Skeletal muscle satellite cell (primary cell): ENCODE data around the gene IKZF2.

ENCODE experiments used
- H3K27me3 ChIP-seq: 2 replicates; pipeline ENCODE4 v1.7.0; 2013; ENCODE audit warnings: low read length; ENCODE audit not compliant: control insufficient read depth, insufficient read depth
- H3K36me3 ChIP-seq: 2 replicates; pipeline ENCODE4 v1.7.0; 2013; ENCODE audit warnings: mild to moderate bottlenecking, control low read depth, low read length; ENCODE audit not compliant: insufficient read depth
- H3K4me1 ChIP-seq: 2 replicates; pipeline ENCODE4 v1.7.0; 2013; ENCODE audit warnings: low read length; ENCODE audit not compliant: control insufficient read depth, insufficient read depth
- H3K4me2 ChIP-seq: 2 replicates; pipeline ENCODE4 v1.7.0; 2013; ENCODE audit warnings: mild to moderate bottlenecking, low read length
- H3K4me3 ChIP-seq: 2 replicates; pipeline ENCODE4 v1.7.0; 2013; ENCODE audit warnings: low read length
- H3K9ac ChIP-seq: 2 replicates; pipeline ENCODE4 v1.7.0; 2013; ENCODE audit warnings: mild to moderate bottlenecking, low read depth, low read length, moderate library complexity
- H3K9me3 ChIP-seq: replicated peaks from 2 replicates; pipeline ENCODE4 v1.7.0; 2013; ENCODE audit warnings: mild to moderate bottlenecking, control low read depth, low read length

The IKZF2 gene

GRCh38 chr2:213089438-213089837 is 62.0 kb downstream of the IKZF2 start:
- Histone ChIP-seq H3K27me3 (no peaks in the 10 kb centered on the region), H3K9me3 (no peaks in the 10 kb centered on the region), H3K36me3 (peaks cover 12% of the 10 kb centered on the region), H3K4me1 (peaks cover 27% of the 10 kb centered on the region), H3K9ac (no peak overlapping the region), H3K4me2 (no peak overlapping the region), H3K4me3 (no peak overlapping the region)

GRCh38 chr2:213087040-213087439 is 64.4 kb downstream of the IKZF2 start:
- Histone ChIP-seq H3K4me1 (peaks cover 27% of the 10 kb centered on the region), H3K27me3 (no peaks in the 10 kb centered on the region), H3K36me3 (peaks cover 12% of the 10 kb centered on the region), H3K9ac (no peak overlapping the region), H3K4me2 (no peak overlapping the region), H3K9me3 (no peaks in the 10 kb centered on the region), H3K4me3 (no peak overlapping the region)

GRCh38 chr2:213086571-213086970 is 64.8 kb downstream of the IKZF2 start:
- no peak overlapping the region for H3K9ac ChIP-seq
- H3K27me3 ChIP-seq, result no peaks in the 10 kb centered on the region
- no peaks in the 10 kb centered on the region for H3K9me3 ChIP-seq
- no peak overlapping the region for H3K4me2 ChIP-seq
- peaks cover 27% of the 10 kb centered on the region for H3K4me1 ChIP-seq
- no peak overlapping the region for H3K4me3 ChIP-seq
- H3K36me3 ChIP-seq, result peaks cover 12% of the 10 kb centered on the region

- Histone ChIP-seq H3K4me1 (peaks cover 27% of the 10 kb centered on the region), H3K9me3 (no peaks in the 10 kb centered on the region), H3K36me3 (peaks cover 9% of the 10 kb centered on the region), H3K27me3 (no peaks in the 10 kb centered on the region), H3K4me2 (no peak overlapping the region), H3K4me3 (no peak overlapping the region), H3K9ac (no peak overlapping the region)
Measured at GRCh38 chr2:213086050-213086449, 65.4 kb downstream of the IKZF2 start.

- H3K4me1 ChIP-seq, result peaks cover 27% of the 10 kb centered on the region
- no peaks in the 10 kb centered on the region for H3K27me3 ChIP-seq
- H3K36me3 ChIP-seq, result peaks cover 9% of the 10 kb centered on the region
- H3K9me3 ChIP-seq, result no peaks in the 10 kb centered on the region
- no peak overlapping the region for H3K9ac ChIP-seq
- H3K4me2 ChIP-seq, result no peak overlapping the region
- H3K4me3 ChIP-seq, result no peak overlapping the region
Measured at GRCh38 chr2:213085538-213085937, 65.9 kb downstream of the IKZF2 start.

- no peaks in the 10 kb centered on the region for H3K27me3 ChIP-seq
- H3K4me1 ChIP-seq, result peaks cover 17% of the 10 kb centered on the region
- H3K4me2 ChIP-seq, result no peak overlapping the region
Measured at GRCh38 chr2:213084261-213084660, 67.2 kb downstream of the IKZF2 start.

GRCh38 chr2:213080969-213081617 is 70.3 kb downstream of the IKZF2 start:
- H3K4me2 ChIP-seq, result no peak overlapping the region
- H3K27me3 ChIP-seq, result no peaks in the 10 kb centered on the region

More at GRCh38 chr2:213084261-213084660, 67.2 kb downstream of the IKZF2 start:
- H3K9me3 ChIP-seq, result no peaks in the 10 kb centered on the region
- H3K4me3 ChIP-seq, result no peak overlapping the region
- peaks cover 5% of the 10 kb centered on the region for H3K36me3 ChIP-seq
- no peak overlapping the region for H3K9ac ChIP-seq

GRCh38 chr2:213079756-213080155 is 71.7 kb downstream of the IKZF2 start:
- H3K4me1 ChIP-seq, result no peaks in the 10 kb centered on the region
- no peaks in the 10 kb centered on the region for H3K27me3 ChIP-seq
- H3K4me2 ChIP-seq, result no peak overlapping the region
- H3K9ac ChIP-seq, result no peak overlapping the region
- no peaks in the 10 kb centered on the region for H3K36me3 ChIP-seq
- no peaks in the 10 kb centered on the region for H3K9me3 ChIP-seq
- no peak overlapping the region for H3K4me3 ChIP-seq

More at GRCh38 chr2:213080969-213081617, 70.3 kb downstream of the IKZF2 start:
- no peak overlapping the region for H3K9ac ChIP-seq
- no peaks in the 10 kb centered on the region for H3K9me3 ChIP-seq
- peaks cover 8% of the 10 kb centered on the region for H3K4me1 ChIP-seq
- no peak overlapping the region for H3K4me3 ChIP-seq
- H3K36me3 ChIP-seq, result peaks cover 5% of the 10 kb centered on the region

GRCh38 chr2:213078686-213079085 is 72.7 kb downstream of the IKZF2 start:
- Histone ChIP-seq H3K36me3 (no peaks in the 10 kb centered on the region), H3K27me3 (no peaks in the 10 kb centered on the region), H3K9me3 (no peaks in the 10 kb centered on the region), H3K4me1 (no peaks in the 10 kb centered on the region), H3K9ac (no peak overlapping the region), H3K4me3 (no peak overlapping the region), H3K4me2 (no peak overlapping the region)

GRCh38 chr2:213069531-213069930 is 81.9 kb downstream of the IKZF2 start:
- H3K36me3 ChIP-seq, result no peaks in the 10 kb centered on the region
- no peaks in the 10 kb centered on the region for H3K27me3 ChIP-seq
- H3K9ac ChIP-seq, result no peak overlapping the region
- H3K4me1 ChIP-seq, result peaks cover 26% of the 10 kb centered on the region
- no peak overlapping the region for H3K4me2 ChIP-seq
- no peak overlapping the region for H3K4me3 ChIP-seq
- H3K9me3 ChIP-seq, result no peaks in the 10 kb centered on the region

- Histone ChIP-seq H3K27me3 (no peaks in the 10 kb centered on the region), H3K4me1 (peaks cover 26% of the 10 kb centered on the region), H3K4me2 (no peak overlapping the region), H3K9ac (no peak overlapping the region), H3K4me3 (no peak overlapping the region), H3K9me3 (no peaks in the 10 kb centered on the region), H3K36me3 (no peaks in the 10 kb centered on the region)
Measured at GRCh38 chr2:213068676-213069359, 82.6 kb downstream of the IKZF2 start.

GRCh38 chr2:213067888-213068287 is 83.5 kb downstream of the IKZF2 start:
- Histone ChIP-seq H3K4me3 (no peak overlapping the region), H3K4me2 (no peak overlapping the region), H3K9ac (no peak overlapping the region), H3K9me3 (no peaks in the 10 kb centered on the region), H3K36me3 (no peaks in the 10 kb centered on the region), H3K4me1 (peaks cover 26% of the 10 kb centered on the region), H3K27me3 (no peaks in the 10 kb centered on the region)
